Neural cell (in vitro differentiated cells): ENCODE measurements around the gene TMEM247. TPM values are rescaled to one million over a fixed set of nuclear protein-coding genes. Genes with fewer than 3 reads are reported as not detected.

Experiments
- H2AFZ ChIP-seq: fragments of 200-600, 300-800 bp; sonication (generic), shearing (Covaris generic); 2 replicates; pipeline ENCODE4 v1.6.0; 2014; ENCODE audit warnings: low read depth, mild to moderate bottlenecking, antibody characterized with exemption, low read length, moderate library complexity
- H3F3A ChIP-seq: fragments of 200-600 bp; shearing (Covaris generic); 2 replicates; pipeline ENCODE4 v1.6.1; 2016; ENCODE audit warnings: mild to moderate bottlenecking, moderate library complexity, mixed read lengths, antibody characterized with exemption, low read length; ENCODE audit not compliant: insufficient read depth, poor library complexity, severe bottlenecking
- H3K27ac ChIP-seq: fragments of 200-600, 300-800 bp; sonication (generic), shearing (Covaris generic); 2 replicates; pipeline ENCODE4 v1.5.1; 2014; ENCODE audit warnings: mild to moderate bottlenecking, low read length, moderate library complexity
- H3K27me3 ChIP-seq: fragments of 300-800, 200-600 bp; sonication (generic), shearing (Covaris generic); 2 replicates; pipeline ENCODE4 v1.6.0; 2014; ENCODE audit warnings: mild to moderate bottlenecking, low read depth, low read length, moderate library complexity; ENCODE audit not compliant: insufficient read depth
- H3K36me3 ChIP-seq: fragments of 300-800, 200-600 bp; sonication (generic), shearing (Covaris generic); 2 replicates; pipeline ENCODE4 v1.5.1; 2014; ENCODE audit warnings: mild to moderate bottlenecking, antibody characterized with exemption, low read length, moderate library complexity; ENCODE audit not compliant: insufficient read depth
- H3K4me2 ChIP-seq: fragments of 300-800, 200-600 bp; sonication (generic), shearing (Covaris generic); 2 replicates; pipeline ENCODE4 v1.6.0; 2014; ENCODE audit warnings: mild to moderate bottlenecking, low read length
- H3K4me3 ChIP-seq: fragments of 300-800, 200-600 bp; sonication (generic), shearing (Covaris generic); 2 replicates; pipeline ENCODE4 v1.5.1; 2014; ENCODE audit warnings: mild to moderate bottlenecking, low read length, moderate library complexity
- H3K79me2 ChIP-seq: fragments of 200-600 bp; shearing (Covaris generic); replicated peaks from 2 replicates; pipeline ENCODE4 v1.6.0; 2014; ENCODE audit warnings: mild to moderate bottlenecking, low read length, moderate library complexity; ENCODE audit not compliant: insufficient read depth
- H3K9ac ChIP-seq: fragments of 300-800, 200-600 bp; sonication (generic), shearing (Covaris generic); 2 replicates; pipeline ENCODE4 v1.6.1; 2016; ENCODE audit warnings: mild to moderate bottlenecking, low read length, mixed read lengths
- H3K9me2 ChIP-seq: fragments of 200-600 bp; shearing (Covaris generic); 2 replicates; pipeline ENCODE4 v1.6.1; 2016; ENCODE audit warnings: mild to moderate bottlenecking, low read length, mixed read lengths; ENCODE audit not compliant: insufficient read depth
- H3K9me3 ChIP-seq: fragments of 200-600, 300-800 bp; sonication (generic), shearing (Covaris generic); 2 replicates; pipeline ENCODE4 v1.6.1; 2016; ENCODE audit warnings: mild to moderate bottlenecking, mixed run types, low read length, moderate library complexity, mixed read lengths
- H4K20me1 ChIP-seq: fragments of 200-600 bp; shearing (Covaris generic); 2 replicates; pipeline ENCODE4 v1.6.1; 2016; ENCODE audit warnings: mild to moderate bottlenecking, mixed run types; ENCODE audit not compliant: insufficient read depth
- EP300 ChIP-seq: fragments of 450-650 bp; conservative IDR thresholded peaks from 2 replicates; pipeline ENCODE4 v1.6.1; 2014; ENCODE audit warnings: antibody characterized with exemption, mild to moderate bottlenecking, moderate library complexity; ENCODE audit not compliant: poor library complexity, severe bottlenecking
- EZH2 ChIP-seq: fragments of 200-600, 300-800 bp; shearing (Covaris generic), sonication (generic); IDR thresholded peaks from 2 replicates; pipeline ENCODE4 v1.6.1; 2014; ENCODE audit warnings: antibody characterized with exemption, low read length, borderline replicate concordance, mild to moderate bottlenecking; ENCODE audit not compliant: insufficient read depth, poor library complexity, severe bottlenecking
- MXI1 ChIP-seq: fragments of 450-650 bp; conservative IDR thresholded peaks from 2 replicates; pipeline ENCODE4 v1.6.1; 2014; ENCODE audit warnings: antibody characterized with exemption, mild to moderate bottlenecking; ENCODE audit not compliant: poor library complexity, severe bottlenecking
- POLR2AphosphoS5 ChIP-seq: IDR thresholded peaks from 2 replicates; pipeline ENCODE4 v1.6.1; 2012
- RAD21 ChIP-seq: fragments of 450-650 bp; conservative IDR thresholded peaks from 2 replicates; pipeline ENCODE4 v1.6.1; 2014; ENCODE audit warnings: antibody characterized with exemption, mild to moderate bottlenecking, moderate library complexity
- SMC3 ChIP-seq: fragments of 450-650 bp; conservative IDR thresholded peaks from 2 replicates; pipeline ENCODE4 v1.6.1; 2014; ENCODE audit warnings: antibody characterized with exemption, mild to moderate bottlenecking, moderate library complexity; ENCODE audit not compliant: poor library complexity
- TAF1 ChIP-seq: IDR thresholded peaks from 2 replicates; pipeline ENCODE4 v1.6.1; 2012; ENCODE audit warnings: low read depth
- polyA plus RNA-seq: library from polyadenylated mRNA; depleted of rRNA; stranded (reverse); fragments of >200 nt; gene quantifications from 2 replicates; pipeline ENCODE4 v1.2.3, GENCODE V29; 2014
- TF ChIP-seq, protein P1 (sequence below): IDR thresholded peaks from 2 replicates; pipeline ENCODE4 v1.6.1; 2012; ENCODE audit warnings: borderline replicate concordance
- TF ChIP-seq, protein P2 (sequence below): fragments of 450-650 bp; IDR thresholded peaks from 2 replicates; pipeline ENCODE4 v1.5.1; 2014; ENCODE audit warnings: antibody characterized with exemption, mild to moderate bottlenecking, moderate library complexity; ENCODE audit not compliant: poor library complexity, severe bottlenecking

Gene TMEM247
- polyA plus RNA-seq, 1 donor from 2014 or later = not detected

DNA sequence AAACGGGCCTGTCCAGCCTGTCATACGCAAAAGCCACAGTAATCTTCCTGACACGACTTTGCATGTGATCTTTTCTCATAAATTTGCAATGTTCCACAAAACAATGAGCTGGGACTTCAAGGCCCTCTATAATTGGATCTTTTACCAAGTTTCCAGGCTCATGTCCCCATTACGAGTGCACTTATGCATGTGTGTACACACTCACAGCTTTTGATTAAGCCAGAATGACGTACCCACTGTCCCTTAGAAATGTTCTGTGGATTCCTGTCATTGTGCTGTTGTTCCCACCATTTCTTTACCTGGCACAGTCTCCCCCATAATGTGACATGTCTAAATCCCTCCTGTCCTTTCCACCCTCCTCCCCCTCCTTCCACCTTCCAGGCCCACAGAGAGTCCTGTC lies 19.7 kb upstream of the TMEM247 start:
- TF ChIP-seq, protein P1, sequence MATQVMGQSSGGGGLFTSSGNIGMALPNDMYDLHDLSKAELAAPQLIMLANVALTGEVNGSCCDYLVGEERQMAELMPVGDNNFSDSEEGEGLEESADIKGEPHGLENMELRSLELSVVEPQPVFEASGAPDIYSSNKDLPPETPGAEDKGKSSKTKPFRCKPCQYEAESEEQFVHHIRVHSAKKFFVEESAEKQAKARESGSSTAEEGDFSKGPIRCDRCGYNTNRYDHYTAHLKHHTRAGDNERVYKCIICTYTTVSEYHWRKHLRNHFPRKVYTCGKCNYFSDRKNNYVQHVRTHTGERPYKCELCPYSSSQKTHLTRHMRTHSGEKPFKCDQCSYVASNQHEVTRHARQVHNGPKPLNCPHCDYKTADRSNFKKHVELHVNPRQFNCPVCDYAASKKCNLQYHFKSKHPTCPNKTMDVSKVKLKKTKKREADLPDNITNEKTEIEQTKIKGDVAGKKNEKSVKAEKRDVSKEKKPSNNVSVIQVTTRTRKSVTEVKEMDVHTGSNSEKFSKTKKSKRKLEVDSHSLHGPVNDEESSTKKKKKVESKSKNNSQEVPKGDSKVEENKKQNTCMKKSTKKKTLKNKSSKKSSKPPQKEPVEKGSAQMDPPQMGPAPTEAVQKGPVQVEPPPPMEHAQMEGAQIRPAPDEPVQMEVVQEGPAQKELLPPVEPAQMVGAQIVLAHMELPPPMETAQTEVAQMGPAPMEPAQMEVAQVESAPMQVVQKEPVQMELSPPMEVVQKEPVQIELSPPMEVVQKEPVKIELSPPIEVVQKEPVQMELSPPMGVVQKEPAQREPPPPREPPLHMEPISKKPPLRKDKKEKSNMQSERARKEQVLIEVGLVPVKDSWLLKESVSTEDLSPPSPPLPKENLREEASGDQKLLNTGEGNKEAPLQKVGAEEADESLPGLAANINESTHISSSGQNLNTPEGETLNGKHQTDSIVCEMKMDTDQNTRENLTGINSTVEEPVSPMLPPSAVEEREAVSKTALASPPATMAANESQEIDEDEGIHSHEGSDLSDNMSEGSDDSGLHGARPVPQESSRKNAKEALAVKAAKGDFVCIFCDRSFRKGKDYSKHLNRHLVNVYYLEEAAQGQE = no peak
- TF ChIP-seq POLR2AphosphoS5 (no peak), MXI1 (no peak), RAD21 (no peak), TAF1 (no peak), EP300 (no peak), SMC3 (no peak), EZH2 (no peak)
- TF ChIP-seq, protein P2, sequence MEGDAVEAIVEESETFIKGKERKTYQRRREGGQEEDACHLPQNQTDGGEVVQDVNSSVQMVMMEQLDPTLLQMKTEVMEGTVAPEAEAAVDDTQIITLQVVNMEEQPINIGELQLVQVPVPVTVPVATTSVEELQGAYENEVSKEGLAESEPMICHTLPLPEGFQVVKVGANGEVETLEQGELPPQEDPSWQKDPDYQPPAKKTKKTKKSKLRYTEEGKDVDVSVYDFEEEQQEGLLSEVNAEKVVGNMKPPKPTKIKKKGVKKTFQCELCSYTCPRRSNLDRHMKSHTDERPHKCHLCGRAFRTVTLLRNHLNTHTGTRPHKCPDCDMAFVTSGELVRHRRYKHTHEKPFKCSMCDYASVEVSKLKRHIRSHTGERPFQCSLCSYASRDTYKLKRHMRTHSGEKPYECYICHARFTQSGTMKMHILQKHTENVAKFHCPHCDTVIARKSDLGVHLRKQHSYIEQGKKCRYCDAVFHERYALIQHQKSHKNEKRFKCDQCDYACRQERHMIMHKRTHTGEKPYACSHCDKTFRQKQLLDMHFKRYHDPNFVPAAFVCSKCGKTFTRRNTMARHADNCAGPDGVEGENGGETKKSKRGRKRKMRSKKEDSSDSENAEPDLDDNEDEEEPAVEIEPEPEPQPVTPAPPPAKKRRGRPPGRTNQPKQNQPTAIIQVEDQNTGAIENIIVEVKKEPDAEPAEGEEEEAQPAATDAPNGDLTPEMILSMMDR = no peak
- Histone ChIP-seq H3K9me2 (no peaks in the 10 kb centered on the region), H3K4me2 (no peak overlapping the region), H3K79me2 (no peaks in the 10 kb centered on the region), H3K27me3 (no peaks in the 10 kb centered on the region), H3K9ac (no peak overlapping the region), H2AFZ (no peak overlapping the region), H4K20me1 (no peaks in the 10 kb centered on the region), H3K4me3 (no peak overlapping the region), H3F3A (no peaks in the 10 kb centered on the region), H3K27ac (no peak overlapping the region), H3K9me3 (no peaks in the 10 kb centered on the region), H3K36me3 (no peaks in the 10 kb centered on the region)

DNA sequence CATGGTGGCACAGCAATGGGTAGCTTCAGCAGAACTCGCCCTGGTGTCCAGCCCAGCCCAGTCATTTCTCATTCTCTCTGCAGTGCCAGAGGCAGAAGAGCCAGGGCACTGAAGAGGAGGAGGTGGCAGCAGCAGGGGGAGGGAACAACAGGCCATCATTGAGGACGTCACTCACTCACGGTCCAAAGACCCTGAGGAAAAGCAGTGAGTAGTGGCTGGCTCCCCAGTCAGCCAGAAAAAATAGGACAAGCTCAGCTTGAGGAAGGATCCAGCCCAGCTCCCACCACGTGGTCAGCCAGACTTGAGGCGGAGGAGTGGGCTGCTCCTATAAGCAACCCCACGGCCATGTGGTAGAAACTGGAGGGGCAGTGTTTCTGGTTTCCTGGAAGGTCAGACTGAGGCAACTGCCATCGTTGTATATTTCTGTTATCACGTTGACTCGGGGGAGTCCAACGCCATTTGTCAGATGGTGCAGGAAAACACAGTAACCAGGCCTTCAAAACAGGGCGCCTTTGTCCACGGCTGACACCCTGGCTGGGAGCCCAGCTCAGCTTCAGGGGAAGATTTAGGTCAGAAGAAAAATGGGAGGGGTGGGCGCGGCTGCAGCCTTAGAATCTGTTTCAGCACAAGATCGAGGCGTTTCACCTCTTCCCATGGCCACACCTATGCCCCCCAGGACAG lies 19.0 kb upstream of the TMEM247 start:
- Histone ChIP-seq H3K9me3 (no peaks in the 10 kb centered on the region), H3K9me2 (no peaks in the 10 kb centered on the region), H3F3A (no peaks in the 10 kb centered on the region), H3K27me3 (no peaks in the 10 kb centered on the region), H3K4me2 (no peak overlapping the region), H3K4me3 (no peak overlapping the region), H3K27ac (no peak overlapping the region), H3K79me2 (no peaks in the 10 kb centered on the region), H4K20me1 (no peaks in the 10 kb centered on the region), H2AFZ (no peak overlapping the region), H3K36me3 (no peaks in the 10 kb centered on the region), H3K9ac (no peak overlapping the region)
- TF ChIP-seq SMC3 = no peak
- TF ChIP-seq, protein P1 = no peak
- no peak for TF ChIP-seq POLR2AphosphoS5
- no peak for TF ChIP-seq RAD21
- TF ChIP-seq, protein P2 = no peak
- TF ChIP-seq EP300 = no peak
- TF ChIP-seq MXI1 = no peak
- no peak for TF ChIP-seq EZH2
- no peak for TF ChIP-seq TAF1
